HG03432 (cell line): ENCODE measurements around the gene CNPPD1.
"Not testable (repeated sequence)": the region's sequence is repeated elsewhere in the genome, so short reads cannot be mapped to it uniquely, and the experiment has no call there.

Experiments
- ATAC-seq: cut with Tn5 transposase; IDR thresholded peaks from one replicate; pipeline ENCODE4 v1.9.1; 2021; ENCODE audit warnings: mild to moderate bottlenecking, moderate library complexity; ENCODE audit not compliant: unreplicated experiment

CNPPD1 gene

DNA sequence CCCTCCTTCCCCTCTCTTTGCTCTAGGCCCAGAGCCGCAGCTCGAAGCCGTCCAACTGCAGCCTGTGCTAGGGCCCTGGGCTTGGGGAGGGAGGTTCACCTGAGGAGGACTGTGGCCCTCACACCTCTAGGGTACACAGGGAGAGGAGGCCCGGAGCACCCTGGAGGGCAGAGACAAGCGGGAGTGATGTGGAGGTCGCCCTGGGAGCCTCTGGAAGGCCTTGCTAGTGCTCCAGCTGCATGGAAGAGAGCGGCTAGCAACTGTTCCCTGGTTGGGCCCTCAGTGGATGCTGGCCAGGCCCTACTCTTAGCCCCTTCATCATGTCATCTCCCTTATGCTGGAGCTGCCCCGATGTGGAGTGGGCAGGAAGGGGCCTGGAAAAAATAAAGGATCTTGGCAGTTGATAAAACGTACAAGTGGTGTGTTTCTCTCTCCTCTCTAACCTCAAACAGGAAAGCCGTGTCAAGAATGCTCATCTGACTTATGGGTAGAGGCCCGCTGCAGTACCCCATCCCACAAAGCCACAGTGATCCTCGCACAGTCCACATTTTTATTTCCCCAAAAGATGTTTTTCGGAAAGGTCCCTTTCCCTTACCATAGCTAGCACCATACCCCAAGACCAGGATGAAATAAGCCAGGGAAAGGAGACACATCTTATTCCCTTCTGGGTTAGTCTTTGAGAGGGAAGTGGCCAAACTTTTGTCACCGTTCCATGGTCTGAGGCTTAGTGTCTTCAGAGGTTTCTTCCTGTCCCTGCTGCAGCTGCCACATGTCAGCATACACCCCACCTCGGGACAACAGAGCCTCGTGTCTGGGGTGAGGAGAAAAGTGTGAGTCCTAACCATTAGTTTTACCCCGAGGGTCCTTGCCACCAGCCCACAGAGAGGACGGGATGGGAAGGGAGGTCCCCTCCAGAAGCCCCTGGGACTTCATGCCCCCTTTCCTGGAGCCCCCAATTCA, 32.8 kb upstream of the CNPPD1 start:
- ATAC-seq, result no peak

GRCh38 chr2:219207884-219208740, 31.4 kb upstream of the CNPPD1 start:
- no peak for ATAC-seq

DNA sequence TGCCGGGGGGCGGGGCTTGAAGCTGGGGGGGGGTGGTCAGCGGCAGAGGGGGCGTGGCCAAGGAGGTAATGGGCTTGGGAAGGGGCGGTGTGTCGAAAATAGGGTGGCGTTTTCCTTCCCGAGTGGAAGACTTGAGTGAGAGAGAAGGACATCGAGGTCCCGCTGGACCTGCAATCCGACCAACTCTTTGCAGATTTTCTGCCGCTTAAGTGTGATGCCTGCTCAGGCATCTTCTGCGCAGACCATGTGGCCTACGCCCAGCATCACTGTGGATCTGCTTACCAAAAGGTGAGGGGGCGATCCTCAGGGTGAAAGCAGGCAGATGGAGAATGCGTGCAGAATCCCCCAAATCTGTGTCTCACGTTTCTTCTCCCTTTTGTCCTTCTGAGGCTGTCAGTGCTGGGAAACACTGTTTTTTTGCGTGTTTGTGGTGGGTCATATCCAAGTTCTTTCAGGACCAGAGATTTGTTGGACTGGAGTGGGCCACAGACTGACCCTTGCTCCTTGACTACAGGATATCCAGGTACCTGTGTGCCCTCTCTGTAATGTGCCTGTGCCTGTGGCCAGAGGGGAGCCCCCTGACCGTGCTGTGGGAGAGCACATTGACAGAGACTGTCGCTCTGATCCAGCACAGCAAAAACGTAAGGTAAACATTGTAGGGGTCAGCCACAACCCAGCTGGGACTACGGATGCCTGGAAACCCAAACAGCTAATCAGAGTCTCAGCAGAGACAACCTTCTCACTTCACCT, 30.6 kb upstream of the CNPPD1 start:
- no peak for ATAC-seq

- ATAC-seq, result peak; percentile 97
Observed at GRCh38 chr2:219206328-219207133, 29.8 kb upstream of the CNPPD1 start, which contains the start of gene ZFAND2B. TSS of gene ZFAND2B (plus strand) at chr2:219206782. CDS start at chr2:219206988, 206 bp downstream.

DNA sequence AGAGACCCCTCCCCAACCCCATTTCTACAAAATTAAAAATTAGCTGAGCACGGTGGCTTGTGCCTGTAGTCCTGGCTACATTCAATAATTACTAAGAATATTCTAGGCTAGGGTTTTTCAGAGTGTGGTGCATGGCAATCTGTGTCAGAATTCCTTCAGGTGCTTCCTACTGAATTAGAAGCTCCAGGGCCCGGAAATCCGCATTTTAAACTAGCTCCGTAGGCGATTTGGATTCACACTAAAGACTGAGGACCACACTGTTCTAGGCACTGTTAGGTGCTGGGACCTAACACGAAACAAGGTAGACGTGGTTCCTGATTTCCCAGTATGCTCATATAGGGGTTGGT, 29.2 kb upstream of the CNPPD1 start:
- ATAC-seq, result no peak

DNA sequence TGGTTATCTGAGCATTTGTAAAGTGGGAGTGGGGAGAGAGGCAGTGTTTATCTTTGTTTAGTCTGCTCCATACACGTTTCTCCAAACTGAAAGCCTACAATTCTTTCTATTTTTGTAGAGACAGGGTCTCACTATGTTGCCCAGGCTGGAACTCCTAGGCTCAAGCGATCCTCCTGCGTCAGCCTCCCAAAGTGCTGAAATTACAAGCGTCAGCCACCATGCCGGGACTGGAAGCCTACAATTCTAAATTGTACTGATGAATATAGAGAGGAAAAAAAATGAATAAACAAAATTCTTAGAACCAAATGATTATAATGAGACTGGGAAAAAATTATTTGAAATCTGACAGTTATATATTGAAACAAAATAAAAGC, 28.4 kb upstream of the CNPPD1 start:
- ATAC-seq, result no peak

DNA sequence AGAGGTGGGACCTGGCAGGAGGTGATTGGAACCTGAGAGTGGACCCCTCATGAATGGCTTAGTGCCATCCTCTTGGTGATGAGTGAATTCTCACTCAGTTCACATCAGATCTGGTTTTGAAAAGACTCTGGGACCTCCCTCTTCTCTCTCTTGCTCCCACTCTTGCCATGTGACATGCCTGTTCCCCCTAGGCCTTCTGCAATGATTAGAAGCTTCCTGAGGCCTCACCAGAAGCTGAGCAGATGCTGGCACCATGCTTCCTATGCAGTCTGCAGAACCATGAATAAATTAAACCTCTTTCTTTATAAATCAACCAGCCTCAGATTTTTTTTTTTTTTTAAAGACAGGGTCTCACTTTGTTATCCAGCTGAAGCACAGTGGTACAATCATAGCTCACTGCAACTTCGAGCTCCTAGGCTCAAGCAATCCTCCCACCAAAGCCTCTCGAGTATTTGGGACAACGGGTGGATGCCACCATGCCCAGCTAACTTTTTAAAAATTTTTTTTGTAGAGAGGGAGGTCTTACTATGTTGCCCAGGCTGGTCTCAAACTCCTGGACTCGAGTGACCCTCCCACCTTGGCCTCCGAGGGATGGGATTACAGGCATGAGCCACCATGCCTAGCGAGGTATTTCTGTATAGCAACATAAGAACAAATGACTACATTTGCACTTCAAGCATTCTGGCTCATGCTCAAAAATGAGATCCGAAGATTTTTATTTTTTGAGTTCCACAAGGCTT, 27.9 kb upstream of the CNPPD1 start:
- ATAC-seq, result no peak

DNA sequence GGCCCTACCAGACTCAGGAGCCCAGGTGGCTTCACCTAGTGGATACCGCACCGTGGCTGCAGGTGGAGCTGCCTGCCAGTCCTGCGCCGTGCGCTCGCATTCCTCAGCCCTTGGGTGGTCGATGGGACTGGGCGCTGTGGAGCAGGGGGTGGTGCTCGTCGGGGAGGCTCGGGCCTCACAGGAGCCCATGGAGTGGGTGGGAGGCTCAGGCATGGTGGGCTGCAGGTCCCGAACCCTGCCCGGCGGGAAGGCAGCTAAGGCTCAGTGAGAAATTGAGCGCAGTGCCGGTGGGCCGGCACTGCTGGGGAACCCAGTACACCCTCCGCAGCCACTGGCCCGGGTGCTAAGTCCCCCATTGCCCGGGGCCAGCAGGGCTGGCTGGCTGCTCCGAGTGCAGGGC, 24.6 kb upstream of the CNPPD1 start:
- not testable (repeated sequence) for ATAC-seq

DNA sequence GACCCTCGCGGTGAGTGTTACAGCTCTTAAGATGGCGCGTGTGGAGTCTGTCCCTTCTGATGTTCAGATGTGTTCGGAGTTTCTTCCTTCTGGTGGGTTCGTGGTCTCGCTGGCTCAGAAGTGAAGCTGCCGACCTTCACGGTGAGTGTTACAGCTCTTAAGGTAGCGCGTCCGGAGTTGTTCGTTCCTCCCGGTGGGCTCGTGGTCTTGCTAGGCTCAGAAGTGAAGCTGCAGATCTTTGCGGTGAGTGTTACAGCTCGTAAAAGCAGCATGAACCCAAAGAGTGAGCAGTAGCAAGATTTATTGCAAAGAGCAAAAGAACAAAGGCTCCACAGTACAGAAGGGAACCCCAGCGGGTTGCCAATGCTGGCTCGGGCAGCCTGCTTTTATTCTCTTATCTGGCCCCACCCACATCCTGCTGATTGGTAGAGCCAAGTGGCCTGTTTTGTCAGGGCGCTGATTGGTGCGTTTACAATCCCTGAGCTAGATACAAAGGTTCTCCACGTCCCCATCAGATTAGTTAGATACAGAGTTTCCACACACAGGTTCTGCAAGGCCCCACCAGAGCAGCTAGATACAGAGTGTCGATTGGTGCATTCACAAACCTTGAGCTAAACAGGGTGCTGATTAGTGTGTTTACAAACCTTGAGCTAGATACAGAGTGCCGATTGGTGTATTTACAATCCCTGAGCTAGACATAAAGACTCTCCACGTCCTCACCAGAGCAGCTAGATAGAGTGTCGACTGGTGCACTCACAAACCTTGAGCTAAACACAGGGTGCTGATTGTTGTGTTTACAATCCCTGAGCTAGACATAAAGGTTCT, 24.0 kb upstream of the CNPPD1 start:
- ATAC-seq, result not testable (repeated sequence)

DNA sequence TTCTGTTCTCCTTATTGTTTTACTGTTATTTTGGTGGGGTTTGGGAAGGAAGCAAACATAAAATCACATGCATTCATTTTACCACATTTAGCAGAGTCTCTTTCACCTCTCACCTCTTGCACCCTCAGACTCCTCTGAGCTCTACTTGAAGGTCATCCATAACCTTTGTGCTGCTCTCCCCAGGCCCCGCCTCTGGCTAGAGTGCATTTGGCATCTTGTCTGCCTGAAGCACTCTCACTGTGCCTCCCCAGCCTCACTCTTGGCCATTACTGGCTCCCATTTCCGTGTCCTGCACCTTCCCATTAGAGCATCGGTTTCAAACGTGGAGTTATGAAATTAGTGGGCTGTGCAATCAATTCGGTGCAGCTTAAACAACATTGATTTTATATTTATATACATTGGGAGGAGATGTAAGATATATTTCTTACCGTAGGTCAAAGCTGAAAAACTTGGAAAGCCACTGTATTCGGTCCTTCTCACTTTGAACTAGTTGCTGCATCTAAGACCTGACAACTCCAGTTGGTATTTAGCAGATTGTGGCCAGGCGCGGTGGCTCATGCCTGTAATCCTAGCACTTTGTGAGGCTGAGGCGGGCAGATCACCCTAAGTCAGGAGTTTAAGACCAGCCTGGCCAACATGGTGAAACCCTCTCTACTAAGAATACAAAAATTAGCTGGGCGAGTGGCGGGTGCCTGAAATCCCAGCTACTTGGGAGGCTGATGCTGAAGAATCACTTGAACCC, 22.9 kb upstream of the CNPPD1 start:
- no peak for ATAC-seq

GRCh38 chr2:219198974-219199373, 22.2 kb upstream of the CNPPD1 start:
- no peak for ATAC-seq

- no peak for ATAC-seq
Observed at GRCh38 chr2:219197388-219197787, 20.7 kb upstream of the CNPPD1 start.

- no peak for ATAC-seq
Observed at GRCh38 chr2:219186754-219187456, 10.2 kb upstream of the CNPPD1 start.

GRCh38 chr2:219184121-219184520, 7.4 kb upstream of the CNPPD1 start:
- no peak for ATAC-seq

- no peak for ATAC-seq
Observed at GRCh38 chr2:219183151-219183772, 6.5 kb upstream of the CNPPD1 start.

DNA sequence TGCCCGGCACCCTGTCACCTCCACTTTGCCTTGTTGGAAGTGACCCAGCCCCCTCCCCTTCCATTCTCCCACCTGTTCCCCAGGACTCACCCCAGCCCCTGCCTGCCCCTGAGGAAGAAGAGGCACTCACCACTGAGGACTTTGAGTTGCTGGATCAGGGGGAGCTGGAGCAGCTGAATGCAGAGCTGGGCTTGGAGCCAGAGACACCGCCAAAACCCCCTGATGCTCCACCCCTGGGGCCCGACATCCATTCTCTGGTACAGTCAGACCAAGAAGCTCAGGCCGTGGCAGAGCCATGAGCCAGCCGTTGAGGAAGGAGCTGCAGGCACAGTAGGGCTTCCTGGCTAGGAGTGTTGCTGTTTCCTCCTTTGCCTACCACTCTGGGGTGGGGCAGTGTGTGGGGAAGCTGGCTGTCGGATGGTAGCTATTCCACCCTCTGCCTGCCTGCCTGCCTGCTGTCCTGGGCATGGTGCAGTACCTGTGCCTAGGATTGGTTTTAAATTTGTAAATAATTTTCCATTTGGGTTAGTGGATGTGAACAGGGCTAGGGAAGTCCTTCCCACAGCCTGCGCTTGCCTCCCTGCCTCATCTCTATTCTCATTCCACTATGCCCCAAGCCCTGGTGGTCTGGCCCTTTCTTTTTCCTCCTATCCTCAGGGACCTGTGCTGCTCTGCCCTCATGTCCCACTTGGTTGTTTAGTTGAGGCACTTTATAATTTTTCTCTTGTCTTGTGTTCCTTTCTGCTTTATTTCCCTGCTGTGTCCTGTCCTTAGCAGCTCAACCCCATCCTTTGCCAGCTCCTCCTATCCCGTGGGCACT, 5.8 kb upstream of the CNPPD1 start:
- ATAC-seq, result no peak
